CD4-positive, alpha-beta memory T cell (primary cell): ENCODE data around the gene ZNF394. TPM values are rescaled to one million over a fixed set of nuclear protein-coding genes. Genes with fewer than 3 reads are reported as not detected.

Experiments
- polyA plus RNA-seq, 2 donors: library from polyadenylated mRNA; unstranded; fragments of 300-500 nt; fragmentation: Illumina TruSeq; gene quantifications; one replicate each; pipeline ENCODE4 v1.2.3, GENCODE V29; 2021
- total RNA-seq, 2 experiments: library from RNA; stranded (reverse); gene quantifications; one replicate each; pipeline ENCODE4 v1.2.3, GENCODE V29; 2021

Gene ZNF394
- total and polyA plus RNA-seq, 4 experiments from 2014 or later, result 64.5 to 88.6 (median 85.6) TPM

Other genes starting within 250 kb of the ZNF394 start
- not detected for gene MYH16, start 227.4 kb downstream of the ZNF394 start, total RNA-seq
- not detected for gene MYH16, start 227.4 kb downstream of the ZNF394 start, polyA plus RNA-seq
- gene ARPC1A, start 174.4 kb downstream of the ZNF394 start, total RNA-seq, result 10 to 100 TPM; 46.2 to 51.5 TPM
- gene ARPC1A, start 174.4 kb downstream of the ZNF394 start, polyA plus RNA-seq, result 10 to 100 TPM; 49.1 to 64.2 TPM
- 100 to 1,000 TPM; 188 to 191 TPM for gene ARPC1B, start 125.6 kb downstream of the ZNF394 start, total RNA-seq
- 100 to 1,000 TPM; 862 to 906 TPM for gene ARPC1B, start 125.6 kb downstream of the ZNF394 start, polyA plus RNA-seq
- 10 to 100 TPM; 66.0 to 67.0 TPM for gene PDAP1, start 91.7 kb downstream of the ZNF394 start, total RNA-seq
- gene PDAP1, start 91.7 kb downstream of the ZNF394 start, polyA plus RNA-seq, result 10 to 100 TPM; 21.5 to 27.7 TPM
- 10 to 100 TPM; 60.0 to 61.3 TPM for gene BUD31, start 91.3 kb downstream of the ZNF394 start, total RNA-seq
- gene BUD31, start 91.3 kb downstream of the ZNF394 start, polyA plus RNA-seq, result 100 to 1,000 TPM; 163 to 175 TPM
- 1 to 10 TPM; 7.4 to 7.7 TPM for gene PTCD1, start 61.5 kb downstream of the ZNF394 start, total RNA-seq
- 1 to 10 TPM in 1 of 2 donors, under 1 TPM in 1; 1.00 to 4.0 TPM for gene PTCD1, start 61.5 kb downstream of the ZNF394 start, polyA plus RNA-seq
- gene CPSF4, start 61.3 kb downstream of the ZNF394 start, total RNA-seq, result 10 to 100 TPM; 49.2 to 54.7 TPM
- 10 to 100 TPM; 21.9 to 26.8 TPM for gene CPSF4, start 61.3 kb downstream of the ZNF394 start, polyA plus RNA-seq
- 100 to 1,000 TPM; 155 to 160 TPM for gene ATP5MF, start 34.1 kb downstream of the ZNF394 start, total RNA-seq
- gene ATP5MF, start 34.1 kb downstream of the ZNF394 start, polyA plus RNA-seq, result 100 to 1,000 TPM; 371 to 438 TPM
- 10 to 100 TPM; 20.8 to 21.2 TPM for gene ZNF789, start 27.4 kb downstream of the ZNF394 start, total RNA-seq
- gene ZNF789, start 27.4 kb downstream of the ZNF394 start, polyA plus RNA-seq, result 1 to 10 TPM; 7.6 to 8.2 TPM
- gene ZKSCAN5, start 4.4 kb upstream of the ZNF394 start, total RNA-seq, result 1 to 10 TPM; 8.8 to 9.3 TPM
- 1 to 10 TPM; 2.5 to 7.0 TPM for gene ZKSCAN5, start 4.4 kb upstream of the ZNF394 start, polyA plus RNA-seq
- 10 to 100 TPM; 12.9 to 13.0 TPM for gene FAM200A, start 51.8 kb upstream of the ZNF394 start, total RNA-seq
- gene FAM200A, start 51.8 kb upstream of the ZNF394 start, polyA plus RNA-seq, result 1 to 10 TPM; 1.6 to 5.9 TPM
- 100 to 1,000 TPM; 137 to 150 TPM for gene ZNF655, start 58.4 kb upstream of the ZNF394 start, total RNA-seq
- 10 to 100 TPM; 66.8 to 74.0 TPM for gene ZNF655, start 58.4 kb upstream of the ZNF394 start, polyA plus RNA-seq
- 1 to 10 TPM; 1.0 to 1.1 TPM for gene TMEM225B, start 98.0 kb upstream of the ZNF394 start, total RNA-seq
- gene TMEM225B, start 98.0 kb upstream of the ZNF394 start, polyA plus RNA-seq, result under 1 TPM; 0.61 to 0.98 TPM
- gene ZSCAN25, start 116.7 kb upstream of the ZNF394 start, total RNA-seq, result 10 to 100 TPM; 40.4 to 43.1 TPM
- gene ZSCAN25, start 116.7 kb upstream of the ZNF394 start, polyA plus RNA-seq, result 10 to 100 TPM; 10.2 to 18.3 TPM
- not detected for gene CYP3A5, start 179.7 kb upstream of the ZNF394 start, total RNA-seq
- gene CYP3A5, start 179.7 kb upstream of the ZNF394 start, polyA plus RNA-seq, result under 1 TPM; 0.19 to 0.45 TPM
- gene CYP3A7, start 234.9 kb upstream of the ZNF394 start, total RNA-seq, result not detected
- gene CYP3A7, start 234.9 kb upstream of the ZNF394 start, polyA plus RNA-seq, result under 1 TPM in 1 of 2 donors, not detected in 1; 0.07 TPM